Measurements from ENCODE around the gene CRYGD. TPM values are rescaled to one million over a fixed set of nuclear protein-coding genes. Genes with fewer than 3 reads are reported as not detected.

The CRYGD gene
- total and polyA plus RNA-seq, 7 donors: not detected

DNA sequence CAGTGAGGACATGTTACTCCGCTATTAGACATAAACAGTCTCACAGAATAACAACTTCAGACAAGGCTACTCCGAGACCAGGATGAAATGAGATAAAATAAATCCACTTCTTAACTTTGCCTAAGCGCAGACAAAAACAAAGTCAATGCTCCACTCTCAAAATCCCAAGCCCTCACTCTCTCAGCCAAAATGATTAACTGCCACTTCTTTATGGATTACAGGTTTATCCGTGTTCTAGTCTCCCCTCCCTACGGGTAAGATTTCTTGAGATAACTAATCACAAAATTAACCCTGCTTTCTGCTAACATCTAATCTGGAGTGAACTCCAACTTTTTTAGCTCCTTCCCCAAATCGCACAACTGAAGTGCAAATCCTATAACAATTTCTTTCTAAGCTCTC, 6.4 kb upstream of the CRYGD start:
- no peaks in the 10 kb centered on the region for H3K9me3 ChIP-seq
- no peak for ATAC-seq
- H3K27ac ChIP-seq: no peak overlapping the region
- TF ChIP-seq, protein P1, sequence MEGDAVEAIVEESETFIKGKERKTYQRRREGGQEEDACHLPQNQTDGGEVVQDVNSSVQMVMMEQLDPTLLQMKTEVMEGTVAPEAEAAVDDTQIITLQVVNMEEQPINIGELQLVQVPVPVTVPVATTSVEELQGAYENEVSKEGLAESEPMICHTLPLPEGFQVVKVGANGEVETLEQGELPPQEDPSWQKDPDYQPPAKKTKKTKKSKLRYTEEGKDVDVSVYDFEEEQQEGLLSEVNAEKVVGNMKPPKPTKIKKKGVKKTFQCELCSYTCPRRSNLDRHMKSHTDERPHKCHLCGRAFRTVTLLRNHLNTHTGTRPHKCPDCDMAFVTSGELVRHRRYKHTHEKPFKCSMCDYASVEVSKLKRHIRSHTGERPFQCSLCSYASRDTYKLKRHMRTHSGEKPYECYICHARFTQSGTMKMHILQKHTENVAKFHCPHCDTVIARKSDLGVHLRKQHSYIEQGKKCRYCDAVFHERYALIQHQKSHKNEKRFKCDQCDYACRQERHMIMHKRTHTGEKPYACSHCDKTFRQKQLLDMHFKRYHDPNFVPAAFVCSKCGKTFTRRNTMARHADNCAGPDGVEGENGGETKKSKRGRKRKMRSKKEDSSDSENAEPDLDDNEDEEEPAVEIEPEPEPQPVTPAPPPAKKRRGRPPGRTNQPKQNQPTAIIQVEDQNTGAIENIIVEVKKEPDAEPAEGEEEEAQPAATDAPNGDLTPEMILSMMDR (IDR thresholded peaks at IDR 0.05): no peak
- intact Hi-C loops (cut with DNase I): no loop called here
- H3K27me3 ChIP-seq (ENCODE audit: insufficient read depth in 3 of 3, low read length in 2 of 3): peaks cover 0 to 15% (median 0%) of the 10 kb centered on the region in 3 donors
- WGBS, 3 donors: 65 to 69% (median 66%) methylated on average over 6 of the region's 6 CpGs
- no peaks in the 10 kb centered on the region for H3K4me1 ChIP-seq
- no peak for DNase-seq
- H3K36me3 ChIP-seq (ENCODE audit: insufficient read depth in 1 of 2, low read depth in 1 of 2): no peaks in the 10 kb centered on the region
- no peak overlapping the region for H3K4me3 ChIP-seq

DNA sequence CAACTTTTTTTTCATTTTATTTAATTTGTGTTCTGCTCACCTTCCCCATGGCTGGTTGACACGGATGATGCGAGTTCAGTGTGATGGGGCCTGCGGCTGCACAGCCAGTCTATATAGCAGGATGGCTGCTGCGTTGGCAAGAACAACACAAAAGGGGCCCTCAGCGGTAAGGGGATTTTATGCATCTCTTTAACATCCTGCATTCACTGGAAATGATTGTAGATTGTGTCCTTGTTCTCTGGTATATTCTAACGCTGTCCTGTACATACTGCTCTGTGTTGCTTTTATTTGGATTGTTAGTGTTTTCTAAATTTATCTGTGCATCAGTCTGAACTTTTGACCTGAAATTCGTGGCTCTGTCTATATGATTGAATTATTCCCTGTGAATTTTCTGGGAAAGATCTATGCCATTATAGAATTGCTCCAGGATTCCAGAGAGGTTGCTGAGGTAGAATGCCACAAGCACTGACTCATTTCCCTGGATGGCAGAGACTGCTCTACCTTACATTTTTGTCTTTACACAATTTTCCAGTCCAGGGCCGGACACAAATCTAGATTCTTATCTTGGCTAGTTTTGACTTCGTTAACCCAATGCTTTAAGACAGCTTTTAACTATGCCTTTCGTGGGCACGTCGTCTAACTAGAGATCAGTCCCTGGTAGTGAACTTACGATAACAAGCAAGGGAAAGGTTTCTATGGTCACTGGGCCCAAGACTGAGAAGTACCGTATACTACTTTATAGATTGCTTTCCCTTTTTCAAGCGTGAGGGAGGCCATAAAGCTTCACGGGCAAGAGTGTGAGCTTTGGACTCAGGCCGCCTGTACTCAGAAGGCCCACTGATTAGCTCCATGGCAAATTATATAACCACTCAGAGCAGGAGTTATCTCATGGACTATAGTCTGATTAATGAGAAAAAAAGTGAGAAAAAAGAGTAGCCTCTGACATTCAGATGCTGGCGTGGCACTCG, 5.7 kb upstream of the CRYGD start, which contains the start of gene CRYGC:
TSS of gene CRYGC (minus strand) at position 85 of the 968 bp plus-strand sequence. CDS start at position 49, 36 bp downstream.
- H3K9me3 ChIP-seq: no peaks in the 10 kb centered on the region
- no peak within 1 kb of the TSS for H3K27ac ChIP-seq
- no peak within 1 kb of the TSS for H3K4me3 ChIP-seq
- no peaks in the 10 kb centered on the region for H3K36me3 ChIP-seq (ENCODE audit: insufficient read depth in 1 of 2, low read depth in 1 of 2)
- TF ChIP-seq, protein P1 (IDR thresholded peaks at IDR 0.05): no peak
- ATAC-seq: no peak
- no peak for DNase-seq
- H3K27me3 ChIP-seq (ENCODE audit: insufficient read depth in 3 of 3, low read length in 2 of 3): peaks cover 0 to 22% (median 0%) of the 10 kb centered on the region in 3 donors
- WGBS, 3 donors: 68 to 69% (median 68%) methylated on average over 19 of the region's 19 CpGs
- intact Hi-C loops (cut with DNase I): no loop called here
- no peaks in the 10 kb centered on the region for H3K4me1 ChIP-seq

DNA sequence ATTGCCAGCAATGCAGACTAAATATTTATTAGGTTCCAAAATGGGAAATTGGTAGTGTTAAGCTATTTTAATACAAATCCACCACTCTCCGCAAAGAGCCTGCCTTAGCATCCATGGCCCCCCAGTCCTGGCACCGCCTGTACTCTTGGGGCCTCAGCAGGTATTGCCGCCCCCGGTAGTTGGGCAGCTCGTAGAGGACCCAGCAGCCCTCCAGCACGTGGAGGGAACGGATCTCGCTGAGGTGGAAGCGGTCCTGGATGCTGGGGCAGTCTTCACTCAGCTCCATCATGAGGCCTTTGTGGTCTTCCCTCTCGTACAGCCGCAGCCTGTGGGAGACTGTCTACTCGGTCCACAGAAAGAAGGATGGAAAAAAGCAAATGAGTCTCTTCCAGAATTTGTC, 3.8 kb upstream of the CRYGD start:
- Histone ChIP-seq H3K4me3 (no peak overlapping the region), H3K27me3 (ENCODE audit: insufficient read depth in 3 of 3, low read length in 2 of 3) (peaks cover 0 to 29% (median 0%) of the 10 kb centered on the region in 3 donors), H3K27ac (no peak overlapping the region), H3K36me3 (ENCODE audit: insufficient read depth in 1 of 2, low read depth in 1 of 2) (no peaks in the 10 kb centered on the region), H3K4me1 (no peaks in the 10 kb centered on the region), H3K9me3 (no peaks in the 10 kb centered on the region)
- WGBS, 3 donors: 89 to 92% (median 90%) methylated on average over 12 of the region's 12 CpGs
- ATAC-seq: no peak
- no peak for DNase-seq
- intact Hi-C loops (cut with DNase I): no loop called here
- TF ChIP-seq, protein P1 (IDR thresholded peaks at IDR 0.05): no peak

DNA sequence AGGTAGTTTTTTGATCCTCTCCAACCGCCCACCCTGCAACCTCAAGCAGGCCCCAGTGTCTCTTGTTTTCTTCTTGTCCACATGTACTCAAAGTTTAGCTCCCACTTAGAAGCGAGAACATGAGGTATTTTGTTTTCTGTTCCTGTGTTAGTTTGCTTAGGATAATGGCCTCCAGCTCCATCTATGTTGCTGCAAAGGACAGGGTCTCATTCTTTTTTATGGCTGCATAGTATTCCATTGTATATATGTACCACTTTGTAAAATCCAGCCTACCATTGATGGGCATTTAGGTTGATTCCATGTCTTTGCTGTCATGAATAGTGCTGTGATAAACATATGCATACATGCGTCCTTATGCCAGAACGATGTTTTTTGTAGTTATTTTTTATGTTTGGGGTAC, 2.8 kb upstream of the CRYGD start:
- 95 to 98% (median 98%) methylated on average over 4 of the region's 4 CpGs for WGBS, 3 donors
- peaks cover 0 to 29% (median 0%) of the 10 kb centered on the region in 3 donors for H3K27me3 ChIP-seq (ENCODE audit: insufficient read depth in 3 of 3, low read length in 2 of 3)
- TF ChIP-seq, protein P1 (IDR thresholded peaks at IDR 0.05): no peak

More for the DNA sequence above, 2.8 kb upstream of the CRYGD start:
- no peak overlapping the region for H3K27ac ChIP-seq
- no peak overlapping the region for H3K4me3 ChIP-seq
- H3K9me3 ChIP-seq: no peaks in the 10 kb centered on the region
- DNase-seq (no peak), ATAC-seq (no peak)
- intact Hi-C loops (cut with DNase I): no loop called here
- no peaks in the 10 kb centered on the region for H3K4me1 ChIP-seq
- no peaks in the 10 kb centered on the region for H3K36me3 ChIP-seq (ENCODE audit: insufficient read depth in 1 of 2, low read depth in 1 of 2)

All from psoas muscle (tissue), 8 donors.